Measurements from ENCODE around the gene ARF6. TPM values are rescaled to one million over a fixed set of nuclear protein-coding genes. Genes with fewer than 3 reads are reported as not detected.

The ARF6 gene
- total RNA-seq: 59.4 and 85.5 TPM in 2 replicates

GRCh38 chr14:49892636-49893308 is at the start of gene ARF6:
Gene ARF6, plus strand, starts transcription at chr14:49893082. Its CDS starts 655 bp downstream, at chr14:49893737.

GRCh38 chr14:49852301-49853157 is 40.4 kb upstream of the ARF6 start, which contains the start of gene NEMF:
Gene NEMF, minus strand, starts transcription at chr14:49852788. Its CDS starts 35 bp downstream, at chr14:49852753.

Other genes starting within 250 kb of the ARF6 start
- 12.5 and 33.3 TPM in 2 replicates for gene POLE2, start 204.9 kb upstream of the ARF6 start, total RNA-seq
- gene KLHDC1, start 200.0 kb upstream of the ARF6 start, total RNA-seq: 3.0 and 3.3 TPM in 2 replicates
- 78.0 and 84.0 TPM in 2 replicates for gene KLHDC2, start 124.9 kb upstream of the ARF6 start, total RNA-seq
- gene NEMF, start 40.3 kb upstream of the ARF6 start, total RNA-seq: 53.3 and 55.7 TPM in 2 replicates
- 4.5 and 6.1 TPM in 2 replicates for gene VCPKMT, start 223.5 kb downstream of the ARF6 start, total RNA-seq

All from uterine smooth muscle cell (primary cell).